ENCODE measurements around the gene ZDHHC19.
"Not testable (repeated sequence)": the region's sequence is repeated elsewhere in the genome, so short reads cannot be mapped to it uniquely, and the experiment has no call there.

The ZDHHC19 gene

GRCh38 chr3:196222876-196223595 lies 11.8 kb upstream of the ZDHHC19 start:
- no peak for DNase-seq

GRCh38 chr3:196220991-196221390 lies 9.8 kb upstream of the ZDHHC19 start:
- DNase-seq, result no peak

GRCh38 chr3:196220587-196220986 lies 9.4 kb upstream of the ZDHHC19 start:
- DNase-seq, result no peak

- no peak for DNase-seq
These were observed 8.7 kb upstream of the ZDHHC19 start for GRCh38 chr3:196219970-196220311.

- DNase-seq, result peak; percentile 37
These were observed 8.2 kb upstream of the ZDHHC19 start for GRCh38 chr3:196219194-196219969.

GRCh38 chr3:196218155-196218712 lies 7.0 kb upstream of the ZDHHC19 start:
- DNase-seq, result no peak

GRCh38 chr3:196217307-196218154 lies 6.3 kb upstream of the ZDHHC19 start:
- DNase-seq, result no peak

- DNase-seq, result no peak
These were observed 5.5 kb upstream of the ZDHHC19 start for GRCh38 chr3:196216681-196217211.

- no peak for DNase-seq
These were observed 4.9 kb upstream of the ZDHHC19 start, which contains the start of gene SLC51A for GRCh38 chr3:196216089-196216564. SLC51A (plus strand) TSS chr3:196216534; CDS start chr3:196216713, 179 bp downstream.

- DNase-seq, result no peak
These were observed 4.4 kb upstream of the ZDHHC19 start for GRCh38 chr3:196215493-196216020.

GRCh38 chr3:196214783-196215441 lies 3.7 kb upstream of the ZDHHC19 start:
- DNase-seq, result no peak

GRCh38 chr3:196209944-196210672 lies 1.1 kb downstream of the ZDHHC19 start:
- not testable (repeated sequence) for DNase-seq

GRCh38 chr3:196208942-196209695 lies 2.1 kb downstream of the ZDHHC19 start:
- no peak for DNase-seq

GRCh38 chr3:196207833-196208607 lies 3.2 kb downstream of the ZDHHC19 start:
- DNase-seq, result peak; percentile 29

GRCh38 chr3:196207159-196207832 lies 3.9 kb downstream of the ZDHHC19 start:
- DNase-seq, result peak; percentile 24

- DNase-seq, result not testable (repeated sequence)
These were observed 5.6 kb downstream of the ZDHHC19 start for GRCh38 chr3:196205442-196206205.

- DNase-seq, result no peak
These were observed 7.4 kb downstream of the ZDHHC19 start for GRCh38 chr3:196203846-196204245.

GRCh38 chr3:196202516-196202970 lies 8.7 kb downstream of the ZDHHC19 start:
- no peak for DNase-seq

Data from activated effector memory CD4-positive, alpha-beta T cell treated with Interleukin-2 at 50 U/mL for 16 hours (primary cell).